Kidney (tissue), 14 donors: ENCODE measurements around the gene DNPH1. TPM values are rescaled to one million over a fixed set of nuclear protein-coding genes. Genes with fewer than 3 reads are reported as not detected.

Experiments
- DNase-seq, 5 donors: peaks; one replicate each; pipeline ENCODE4 v3.0.0-alpha.2; 2013 to 2020
- FAIRE-seq: peaks from 2 replicates; lab custom pipeline; 2012; peaks lifted over from hg19 to GRCh38; lab: Jason Lieb, UNC
- H3K27ac ChIP-seq, 2 donors: one replicate each; pipeline ENCODE4 v1.7.0; 2013; ENCODE audit warnings: low read depth in 2 of 2, low read length in 2 of 2, inconsistent platforms in 1 of 2
- H3K27me3 ChIP-seq: one replicate; pipeline ENCODE4 v1.7.1; 2013; ENCODE audit warnings: low read length, inconsistent platforms; ENCODE audit not compliant: control insufficient read depth, insufficient read depth
- H3K36me3 ChIP-seq, 3 donors: one replicate each; pipeline versions ENCODE4 v1.7.0 to v1.7.1; 2013; ENCODE audit warnings: low read length in 3 of 3, control low read depth in 1 of 3, inconsistent platforms in 1 of 3; ENCODE audit not compliant: insufficient read depth in 3 of 3, control insufficient read depth in 2 of 3
- H3K4me1 ChIP-seq, 3 donors: one replicate each; pipeline versions ENCODE4 v1.7.0 to v1.7.1; 2013; ENCODE audit warnings: low read length in 3 of 3, inconsistent platforms in 1 of 3, low read depth in 1 of 3; ENCODE audit not compliant: control insufficient read depth in 2 of 3, insufficient read depth in 2 of 3
- H3K4me3 ChIP-seq, 3 donors: one replicate each; pipeline versions ENCODE4 v1.7.0 to v1.8.1; 2013; ENCODE audit warnings: low read length in 3 of 3, control low read depth in 1 of 3, inconsistent platforms in 1 of 3
- H3K9ac ChIP-seq, 3 donors: one replicate each; pipeline versions ENCODE4 v1.7.0 to v1.7.1; 2013; ENCODE audit warnings: low read length in 3 of 3, control low read depth in 1 of 3, inconsistent platforms in 1 of 3
- H3K9me3 ChIP-seq, 3 donors: one replicate each; pipeline versions ENCODE4 v1.7.0 to v1.7.1; 2013; ENCODE audit warnings: low read length in 3 of 3, control low read depth in 1 of 3, inconsistent platforms in 1 of 3; ENCODE audit not compliant: control insufficient read depth in 2 of 3, insufficient read depth in 1 of 3
- CTCF ChIP-seq: IDR thresholded peaks from 3 replicates; pipeline ENCODE4 v1.5.1; 2012; ENCODE audit warnings: mild to moderate bottlenecking, moderate library complexity, borderline replicate concordance; ENCODE audit not compliant: insufficient read depth; ENCODE audit errors: extremely low read depth
- intact Hi-C: fragments of 100-400 bp; cut with DNase I; formaldehyde crosslinking; loops from one replicate; pipeline ENCODE4 v1.11.1; 2022
- polyA plus RNA-seq: library from polyadenylated mRNA; stranded (reverse); fragments of 350-450 nt; fragmentation: Illumina TruSeq; extraction: RNeasy Lipid Tissue Mini Kit (QIAGEN cat#74804); gene quantifications from one replicate; pipeline ENCODE4 v1.2.3, GENCODE V29; 2014; ENCODE audit warnings: low read depth, low replicate concordance; ENCODE audit not compliant: insufficient read depth
- total RNA-seq: library from RNA; stranded (reverse); fragmentation: NEBNext Ultra II Directional; extraction: Animal tissue kit (Norgen Biotek cat#: 25700); gene quantifications from one replicate; pipeline ENCODE4 v1.2.1, GENCODE V29; 2021
- donor health status: control.
- donor health status: control.
- donor health status: control.
- donor health status: control.
- donor health status: control.
- donor health status: DM: yes; HTN: yes; CAD: no.
- donor health status: Normal renal cell carcinoma (clear cell type).

DNPH1 gene
- total and polyA plus RNA-seq, 2 donors from 2014 or later: 74.3 to 373 TPM

- DNase-seq (peak in 1 of 5 donors; percentile 15), FAIRE-seq (no peak)
- Histone ChIP-seq H3K9me3 (no peaks in the 10 kb centered on the region), H3K4me1 (no peaks in the 10 kb centered on the region), H3K9ac (no peak overlapping the region), H3K27ac (no peak overlapping the region), H3K36me3 (peaks cover 0 to 17% (median 3%) of the 10 kb centered on the region in 3 donors), H3K4me3 (no peak overlapping the region), H3K27me3 (no peaks in the 10 kb centered on the region)
- intact Hi-C loops: no loop called here
- no peak for TF ChIP-seq CTCF
Measured at GRCh38 chr6:43215066-43215465, 14.2 kb downstream of the DNPH1 start.

- Histone ChIP-seq H3K9ac (no peak overlapping the region), H3K36me3 (peaks cover 0 to 17% (median 2%) of the 10 kb centered on the region in 3 donors), H3K27me3 (no peaks in the 10 kb centered on the region), H3K27ac (no peak overlapping the region), H3K4me1 (no peaks in the 10 kb centered on the region), H3K4me3 (no peak overlapping the region), H3K9me3 (no peaks in the 10 kb centered on the region)
- intact Hi-C loops: no loop called here
- TF ChIP-seq CTCF: no peak
- FAIRE-seq (no peak), DNase-seq (no peak)
Measured at GRCh38 chr6:43213431-43213830, 15.8 kb downstream of the DNPH1 start.

GRCh38 chr6:43211955-43212354 lies 17.3 kb downstream of the DNPH1 start:
- Histone ChIP-seq H3K9ac (no peak overlapping the region), H3K9me3 (no peaks in the 10 kb centered on the region), H3K4me3 (no peak overlapping the region), H3K36me3 (peaks cover 0 to 17% (median 0%) of the 10 kb centered on the region in 3 donors), H3K4me1 (no peaks in the 10 kb centered on the region), H3K27ac (no peak overlapping the region), H3K27me3 (no peaks in the 10 kb centered on the region)
- TF ChIP-seq CTCF: no peak
- no peak for FAIRE-seq
- intact Hi-C loops: no loop called here
- DNase-seq: peak in 2 of 5 donors; percentile 51 to 54

- Histone ChIP-seq H3K27me3 (no peaks in the 10 kb centered on the region), H3K27ac (no peak overlapping the region), H3K9ac (no peak overlapping the region), H3K4me1 (no peaks in the 10 kb centered on the region), H3K9me3 (no peaks in the 10 kb centered on the region), H3K36me3 (peaks cover 0 to 9% (median 0%) of the 10 kb centered on the region in 3 donors), H3K4me3 (no peak overlapping the region)
- DNase-seq (no peak), FAIRE-seq (no peak)
- TF ChIP-seq CTCF: no peak
- intact Hi-C loops: no loop called here
Measured at GRCh38 chr6:43207286-43207685, 22.0 kb downstream of the DNPH1 start.
